Esophagus muscularis mucosa (tissue), 4 donors: Measurements from ENCODE around the gene SGTA.

Experiments
- CTCF ChIP-seq, 3 experiments: fragments of 200-600 bp in 2 of 3; fragments of 450-650 bp in 1 of 3; sonication (generic) in 2 of 3; IDR thresholded peaks; one replicate each; pipeline ENCODE4 v1.5.1; 2017 to 2019; ENCODE audit warnings: antibody characterized with exemption in 3 of 3, mild to moderate bottlenecking in 2 of 3, moderate library complexity in 1 of 3
- EP300 ChIP-seq: sonication (generic); formaldehyde crosslinking; IDR thresholded peaks from one replicate; pipeline ENCODE4 v1.6.1; 2017; ENCODE audit warnings: antibody characterized with exemption
- POLR2A ChIP-seq: fragments of 450-650 bp; IDR thresholded peaks from one replicate; pipeline ENCODE4 v1.6.1; 2017; ENCODE audit warnings: antibody characterized with exemption, moderate library complexity, mild to moderate bottlenecking, low read depth
- POLR2AphosphoS5 ChIP-seq, 2 donors: sonication (generic); formaldehyde crosslinking; IDR thresholded peaks; one replicate each; pipeline ENCODE4 v1.6.1; 2017; ENCODE audit warnings: antibody characterized with exemption in 2 of 2

GRCh38 chr19:2759965-2760364 is 23.1 kb downstream of the SGTA start:
- no peak for TF ChIP-seq CTCF (IDR thresholded peaks at IDR 0.05)
- TF ChIP-seq POLR2AphosphoS5 (IDR thresholded peaks at IDR 0.05), result no peak
- no peak for TF ChIP-seq EP300
- TF ChIP-seq POLR2A, result no peak
